Activated CD4-positive, CD25-positive, alpha-beta regulatory T cell treated with anti-CD3 and anti-CD28 coated beads, Interleukin-2, amount 50 U/mL, for 72 hours (primary cell): ENCODE results near the gene HDAC6.
A peak's percentile ranks its signal among the peaks of the same experiment; 100 is the strongest.

Experiments used
- DNase-seq: peaks from one replicate; pipeline ENCODE4 v3.0.0; 2021

Gene HDAC6

GRCh38 chrX:48801280-48802088 is at the start of gene HDAC6:
TSS of gene HDAC6 (plus strand) at chrX:48802067. CDS start at chrX:48802693, 626 bp downstream.
- peak; percentile 90 for DNase-seq

- DNase-seq, result no peak
Measured at GRCh38 chrX:48752498-48752897, 49.4 kb upstream of the HDAC6 start.

GRCh38 chrX:48753708-48754228 is 48.1 kb upstream of the HDAC6 start:
- no peak for DNase-seq

GRCh38 chrX:48754238-48754637 is 47.6 kb upstream of the HDAC6 start:
- no peak for DNase-seq

- DNase-seq, result no peak
Measured at GRCh38 chrX:48761674-48762471, 40.0 kb upstream of the HDAC6 start, which contains the start of gene GLOD5. TSS of gene GLOD5 (plus strand) at chrX:48761747. CDS start at chrX:48761791, 44 bp downstream.

- DNase-seq, result no peak
Measured at GRCh38 chrX:48769230-48769629, 32.6 kb upstream of the HDAC6 start.

- DNase-seq, result no peak
Measured at GRCh38 chrX:48770296-48770695, 31.6 kb upstream of the HDAC6 start.

GRCh38 chrX:48772602-48773001 is 29.3 kb upstream of the HDAC6 start:
- no peak for DNase-seq

- no peak for DNase-seq
Measured at GRCh38 chrX:48776818-48777439, 24.9 kb upstream of the HDAC6 start.

- no peak for DNase-seq
Measured at GRCh38 chrX:48779399-48779798, 22.5 kb upstream of the HDAC6 start.

GRCh38 chrX:48781705-48782104 is 20.2 kb upstream of the HDAC6 start:
- no peak for DNase-seq

- DNase-seq, result no peak
Measured at GRCh38 chrX:48782216-48782615, 19.7 kb upstream of the HDAC6 start.

- DNase-seq, result no peak
Measured at GRCh38 chrX:48782795-48783194, 19.1 kb upstream of the HDAC6 start.

GRCh38 chrX:48784726-48785125 is 17.1 kb upstream of the HDAC6 start:
- no peak for DNase-seq

GRCh38 chrX:48785186-48785539 is 16.7 kb upstream of the HDAC6 start:
- no peak for DNase-seq

GRCh38 chrX:48785540-48786214 is 16.2 kb upstream of the HDAC6 start:
- no peak for DNase-seq

GRCh38 chrX:48786341-48786800 is 15.5 kb upstream of the HDAC6 start, which contains the start of gene GATA1:
TSS of gene GATA1 (plus strand) at chrX:48786590. CDS start at chrX:48791110, 4,520 bp downstream.
- DNase-seq, result no peak

GRCh38 chrX:48786825-48787504 is 14.9 kb upstream of the HDAC6 start:
- no peak for DNase-seq

- no peak for DNase-seq
Measured at GRCh38 chrX:48787505-48788443, 14.1 kb upstream of the HDAC6 start.

- no peak for DNase-seq
Measured at GRCh38 chrX:48789366-48790220, 12.3 kb upstream of the HDAC6 start.
